ENCODE data around the gene CD9.

CD9 gene

GRCh38 chr12:6171409-6172015 is 28.7 kb upstream of the CD9 start:
- no peak overlapping the region for H3K4me3 Mint-ChIP-seq
- no peak for TF ChIP-seq CTCF (IDR thresholded peaks at IDR 0.05; ENCODE audit: unreplicated experiment in 3 of 3)
- H3K27ac Mint-ChIP-seq: no peak overlapping the region
- H3K27me3 Mint-ChIP-seq (ENCODE audit: low read depth): peaks cover 9% of the 10 kb centered on the region
- H3K4me1 Mint-ChIP-seq: peaks cover 16% of the 10 kb centered on the region
- no peaks in the 10 kb centered on the region for H3K36me3 Mint-ChIP-seq (ENCODE audit: low read depth)
- peaks cover 2% of the 10 kb centered on the region for H3K9me3 Mint-ChIP-seq

- no peak for TF ChIP-seq CTCF (IDR thresholded peaks at IDR 0.05; ENCODE audit: unreplicated experiment in 3 of 3)
- H3K4me3 Mint-ChIP-seq: no peak overlapping the region
- H3K9me3 Mint-ChIP-seq: peaks cover 2% of the 10 kb centered on the region
- H3K27ac Mint-ChIP-seq: no peak overlapping the region
- H3K4me1 Mint-ChIP-seq: peaks cover 16% of the 10 kb centered on the region
- H3K36me3 Mint-ChIP-seq (ENCODE audit: low read depth): no peaks in the 10 kb centered on the region
- H3K27me3 Mint-ChIP-seq (ENCODE audit: low read depth): peaks cover 9% of the 10 kb centered on the region
Observed at GRCh38 chr12:6172086-6172485, 28.1 kb upstream of the CD9 start.

GRCh38 chr12:6172862-6173261 is 27.3 kb upstream of the CD9 start:
- Mint-ChIP-seq H3K4me3 (no peak overlapping the region), H3K27me3 (ENCODE audit: low read depth) (peaks cover 5% of the 10 kb centered on the region), H3K36me3 (ENCODE audit: low read depth) (no peaks in the 10 kb centered on the region), H3K9me3 (peaks cover 2% of the 10 kb centered on the region), H3K4me1 (peaks cover 8% of the 10 kb centered on the region), H3K27ac (no peak overlapping the region)
- TF ChIP-seq CTCF (IDR thresholded peaks at IDR 0.05; ENCODE audit: unreplicated experiment in 3 of 3): no peak

GRCh38 chr12:6177642-6178358 is 22.4 kb upstream of the CD9 start:
- Mint-ChIP-seq H3K27me3 (ENCODE audit: low read depth) (no peaks in the 10 kb centered on the region), H3K36me3 (ENCODE audit: low read depth) (no peaks in the 10 kb centered on the region), H3K4me1 (peaks cover 10% of the 10 kb centered on the region), H3K4me3 (no peak overlapping the region), H3K27ac (no peak overlapping the region), H3K9me3 (peaks cover 2% of the 10 kb centered on the region)
- no peak for TF ChIP-seq CTCF (IDR thresholded peaks at IDR 0.05; ENCODE audit: unreplicated experiment in 3 of 3)

- Mint-ChIP-seq H3K4me1 (peaks cover 10% of the 10 kb centered on the region), H3K27ac (peak overlapping the region; percentile 1 to 71 (median 5)), H3K9me3 (no peaks in the 10 kb centered on the region), H3K4me3 (no peak overlapping the region), H3K27me3 (ENCODE audit: low read depth) (no peaks in the 10 kb centered on the region), H3K36me3 (ENCODE audit: low read depth) (no peaks in the 10 kb centered on the region)
- TF ChIP-seq CTCF (IDR thresholded peaks at IDR 0.05; ENCODE audit: unreplicated experiment in 3 of 3): peak in 2 of 3 experiments; percentile 16 to 29
Observed at GRCh38 chr12:6178981-6179761, 21.0 kb upstream of the CD9 start.

Data from nephron (organoid).